Nucleus accumbens (tissue), 56 donors: ENCODE results near the gene TUBB4B.

ENCODE experiments used
- DNase-seq, 56 donors: peaks; one replicate each; lab custom pipeline; 2025; lab: John Stamatoyannopoulos, UW

TUBB4B gene

GRCh38 chr9:137278721-137279711 is 37.9 kb downstream of the TUBB4B start:
- no peak for DNase-seq

GRCh38 chr9:137279741-137280473 is 38.8 kb downstream of the TUBB4B start:
- no peak for DNase-seq

GRCh38 chr9:137280474-137281344 is 39.6 kb downstream of the TUBB4B start:
- DNase-seq: no peak

GRCh38 chr9:137281345-137282116 is 40.4 kb downstream of the TUBB4B start:
- no peak for DNase-seq

- DNase-seq: no peak
These were observed 45.9 kb downstream of the TUBB4B start for GRCh38 chr9:137286975-137287383.

GRCh38 chr9:137293094-137293481 is 52.0 kb downstream of the TUBB4B start:
- DNase-seq: peak in 4 of 56 donors; percentile 21 to 52 (median 36)
